Hematopoietic multipotent progenitor cell treated with erythropoietin and hydrocortisone succinate and interleukin-3 and kit ligand, for 15 days (in vitro differentiated cells): ENCODE results near the gene SLC12A8.

Experiments used
- DNase-seq: peaks from one replicate; pipeline ENCODE4 v3.0.0-alpha.2; 2015; ENCODE audit warnings: low spot score

The SLC12A8 gene

DNA sequence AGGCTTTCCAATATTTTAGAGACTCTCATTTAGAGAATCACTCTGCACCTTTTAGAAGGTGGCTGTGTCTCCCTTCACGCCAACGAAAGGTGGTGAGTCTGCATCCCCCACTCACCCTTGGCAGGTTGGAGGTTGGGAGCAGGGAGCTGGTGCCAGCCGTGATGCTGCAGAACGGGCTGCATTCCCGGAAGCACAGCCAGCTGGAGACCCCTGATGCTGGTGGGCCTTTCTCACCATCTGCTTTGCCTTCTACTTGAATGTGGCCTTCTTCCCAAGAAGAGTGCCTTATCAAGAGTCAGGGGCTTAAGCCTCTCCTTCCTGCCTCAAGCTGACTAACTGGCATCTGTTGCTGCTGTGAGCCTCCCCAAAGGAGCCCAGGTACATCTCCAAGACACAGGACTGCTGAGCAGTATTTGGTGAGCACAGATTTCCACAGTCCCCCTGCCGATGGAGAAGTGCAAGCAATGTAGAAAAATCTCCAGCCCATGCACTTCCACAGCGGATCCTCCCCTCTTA, 139.1 kb downstream of the SLC12A8 start:
- DNase-seq, result no peak

DNA sequence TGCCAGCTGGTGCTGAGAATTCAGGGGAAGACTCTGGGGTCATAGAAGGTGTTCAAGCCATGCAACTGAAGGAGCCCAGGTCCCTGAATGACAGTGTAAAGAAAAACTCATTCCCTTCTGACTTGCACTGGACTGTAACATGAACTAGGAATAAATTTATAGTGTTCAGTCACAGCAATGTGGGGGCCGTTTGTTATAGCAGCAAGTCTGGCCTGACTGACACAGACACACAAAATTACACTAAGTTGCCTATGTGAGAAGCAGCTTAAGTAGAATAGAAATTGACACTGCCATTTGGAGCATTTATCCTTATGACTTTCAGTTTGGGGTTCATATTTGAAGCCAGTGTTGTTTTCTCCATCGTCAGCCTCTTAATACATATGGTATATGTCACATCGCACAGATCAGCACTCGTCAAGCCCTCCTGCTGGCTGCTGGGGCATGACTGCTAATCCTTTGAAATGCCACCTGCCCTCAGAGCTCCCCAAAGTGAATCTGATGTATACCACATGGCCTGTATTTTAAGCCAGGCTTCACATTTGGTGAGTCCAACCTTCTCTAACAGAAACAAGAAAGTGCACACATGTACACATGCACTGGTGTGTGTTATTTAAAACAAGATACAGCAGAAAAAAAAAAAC, 139.7 kb downstream of the SLC12A8 start:
- no peak for DNase-seq

GRCh38 chr3:125072301-125072700, 140.2 kb downstream of the SLC12A8 start:
- DNase-seq, result no peak

- no peak for DNase-seq
Observed at GRCh38 chr3:125069968-125070745, 142.4 kb downstream of the SLC12A8 start.

DNA sequence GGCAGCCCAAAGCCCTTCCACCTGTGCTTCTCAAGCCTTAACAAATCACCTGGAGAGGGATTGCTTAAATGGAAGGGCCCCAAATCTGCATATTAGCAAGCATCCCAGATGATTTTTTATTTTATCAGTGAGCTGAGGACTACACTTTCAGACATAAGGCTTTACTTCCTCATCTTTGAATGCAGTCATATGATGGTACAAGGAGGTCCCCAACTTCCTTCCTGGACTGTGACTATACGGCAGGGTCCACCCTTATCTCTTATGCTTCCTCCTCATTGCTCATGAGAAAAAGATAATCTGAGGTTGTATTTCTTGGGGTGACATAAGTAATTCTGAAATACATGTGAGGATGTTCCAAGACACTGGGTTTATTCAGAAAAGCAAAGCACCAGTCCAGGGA, 143.1 kb downstream of the SLC12A8 start:
- DNase-seq, result no peak

- no peak for DNase-seq
Observed at GRCh38 chr3:125068265-125068664, 144.3 kb downstream of the SLC12A8 start.

- DNase-seq, result no peak
Observed at GRCh38 chr3:125067225-125067624, 145.3 kb downstream of the SLC12A8 start.

DNA sequence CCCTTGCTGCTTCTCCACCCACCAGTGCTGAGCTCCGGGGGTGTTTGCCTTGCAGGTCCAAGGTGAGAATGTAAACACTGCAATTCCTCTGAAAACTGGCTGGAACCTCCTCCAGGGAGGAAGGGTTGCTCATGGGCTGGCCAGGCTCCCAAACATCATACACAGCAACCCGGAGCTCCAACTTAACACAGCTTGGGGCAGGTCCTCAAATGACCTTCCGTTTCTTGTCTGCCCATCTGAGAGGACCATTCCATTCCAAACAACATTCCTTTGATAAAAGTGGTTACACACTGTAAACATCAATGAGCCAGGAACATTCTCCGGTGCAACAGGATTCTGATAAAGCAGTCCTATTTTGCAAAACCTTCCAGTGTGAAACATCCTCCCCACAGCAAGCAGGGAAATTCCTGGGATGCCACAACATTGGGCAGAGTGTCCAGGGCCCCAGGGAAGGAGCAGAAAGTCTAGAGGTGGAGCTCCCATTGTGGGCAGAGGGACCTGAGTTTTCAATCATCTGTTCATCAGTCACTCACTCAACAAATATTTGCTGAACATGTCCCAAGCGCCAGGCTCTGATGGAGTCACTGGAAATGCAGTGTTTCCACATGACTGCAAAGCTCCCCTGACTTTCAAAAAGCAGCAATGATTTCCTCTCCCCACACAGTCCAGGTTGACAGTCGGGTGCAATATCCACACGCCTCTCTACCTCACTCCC, 149.5 kb downstream of the SLC12A8 start:
- DNase-seq, result no peak

GRCh38 chr3:125061646-125062045, 150.9 kb downstream of the SLC12A8 start:
- DNase-seq, result no peak

GRCh38 chr3:125061170-125061569, 151.4 kb downstream of the SLC12A8 start:
- DNase-seq, result no peak

DNA sequence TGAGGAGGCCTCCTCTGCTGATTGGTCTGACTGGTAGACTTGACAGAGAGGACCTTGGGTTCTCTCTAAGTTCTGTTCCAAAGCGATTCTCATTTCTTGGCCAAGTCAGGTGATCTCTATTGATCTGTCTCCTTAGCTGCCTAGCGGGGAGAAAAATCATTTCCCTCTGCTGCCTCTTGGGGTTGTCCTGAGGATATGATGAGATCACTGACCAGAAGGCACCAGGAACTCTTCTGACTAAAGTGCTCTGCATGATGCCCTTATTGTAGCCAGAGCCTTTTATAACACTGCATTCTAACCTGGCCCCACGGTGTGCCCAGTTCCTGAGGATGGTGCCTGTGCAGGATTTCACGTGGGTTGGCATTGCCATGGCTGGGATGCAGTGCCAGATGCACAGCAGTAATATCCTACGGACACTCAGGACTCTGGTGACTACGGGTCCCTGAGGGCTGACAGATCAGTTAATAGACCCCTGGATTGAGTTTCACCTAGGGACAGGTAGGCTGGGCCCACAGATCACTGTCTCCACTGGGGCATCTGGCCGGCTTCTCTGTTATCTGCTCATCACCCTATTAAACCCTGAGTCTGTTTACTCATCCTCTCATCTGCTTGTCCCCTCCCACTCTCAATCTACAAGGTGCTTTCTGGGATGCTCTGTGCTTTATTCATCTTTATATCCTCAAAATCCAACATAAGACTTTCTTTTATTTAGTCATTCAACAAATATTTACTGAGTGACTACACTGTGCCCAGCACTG, 152.9 kb downstream of the SLC12A8 start:
- no peak for DNase-seq

- no peak for DNase-seq
Observed at GRCh38 chr3:125058959-125059358, 153.6 kb downstream of the SLC12A8 start.

- DNase-seq, result no peak
Observed at GRCh38 chr3:125058529-125058928, 154.0 kb downstream of the SLC12A8 start.

DNA sequence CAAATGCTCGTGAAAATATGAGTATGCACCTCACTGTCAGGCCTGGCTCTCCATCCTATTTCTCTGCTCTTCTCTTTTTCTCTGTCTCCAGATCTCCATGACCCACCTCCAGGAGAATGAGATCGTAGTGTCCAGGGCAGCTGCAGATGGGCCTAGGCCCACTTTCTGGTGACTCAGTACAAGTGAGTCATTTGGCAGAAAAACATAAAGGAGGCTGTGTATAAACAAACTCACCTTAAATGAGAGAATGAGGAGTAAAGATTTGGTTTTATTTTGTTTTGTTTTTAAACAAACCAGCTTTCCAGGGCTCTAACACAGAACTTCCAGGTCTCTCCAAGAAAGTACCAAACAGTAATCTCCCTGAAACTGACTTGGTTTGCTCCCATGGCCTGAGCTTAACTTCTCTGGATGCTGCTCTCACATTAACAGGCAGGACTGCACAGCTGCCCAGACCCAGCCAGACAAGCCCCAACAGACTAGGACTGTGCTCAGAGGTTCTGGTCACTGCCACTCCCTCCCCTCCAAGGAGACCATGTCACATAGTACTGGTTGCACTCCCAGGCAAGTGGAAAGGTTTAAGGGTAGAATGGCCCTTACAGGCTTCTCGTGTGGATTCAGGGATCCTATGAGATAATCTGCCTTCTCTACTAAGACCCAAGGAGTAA, 155.2 kb downstream of the SLC12A8 start:
- DNase-seq, result no peak

GRCh38 chr3:125055913-125056745, 156.4 kb downstream of the SLC12A8 start, which contains the start of gene HEG1:
Gene HEG1, minus strand, starts transcription at chr3:125055997. Its CDS starts 107 bp downstream, at chr3:125055890.
- DNase-seq, result peak; percentile 5

DNA sequence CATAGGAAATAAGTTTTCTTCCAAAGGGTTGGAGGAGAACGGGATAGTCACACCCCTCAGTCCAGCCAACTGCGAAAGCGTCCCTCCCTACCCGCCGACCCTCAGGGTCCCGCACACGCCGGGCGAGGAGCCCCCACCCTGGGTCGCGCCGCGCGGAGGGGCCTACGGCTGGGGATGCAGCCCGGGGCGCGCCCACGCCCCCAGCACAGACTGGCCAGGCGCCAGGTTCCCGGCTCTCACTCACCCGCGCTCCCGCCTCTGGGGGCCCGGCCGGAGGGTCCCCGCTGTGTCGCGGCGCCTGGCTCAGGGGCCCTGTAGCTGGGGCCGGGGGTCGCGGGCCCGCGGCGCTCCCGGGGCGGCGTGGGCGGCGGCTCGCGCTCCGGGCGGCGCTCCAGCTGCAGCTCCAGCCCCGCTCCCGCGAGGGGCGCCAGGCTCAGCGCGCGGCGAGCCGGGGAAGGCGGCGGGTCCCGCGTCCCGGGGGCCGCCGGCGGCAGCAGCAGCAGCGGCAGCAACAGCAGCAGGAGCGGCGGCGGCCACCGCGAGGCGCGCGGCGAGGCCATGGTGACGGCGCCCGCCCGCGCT, 157.1 kb downstream of the SLC12A8 start:
- no peak for DNase-seq

DNA sequence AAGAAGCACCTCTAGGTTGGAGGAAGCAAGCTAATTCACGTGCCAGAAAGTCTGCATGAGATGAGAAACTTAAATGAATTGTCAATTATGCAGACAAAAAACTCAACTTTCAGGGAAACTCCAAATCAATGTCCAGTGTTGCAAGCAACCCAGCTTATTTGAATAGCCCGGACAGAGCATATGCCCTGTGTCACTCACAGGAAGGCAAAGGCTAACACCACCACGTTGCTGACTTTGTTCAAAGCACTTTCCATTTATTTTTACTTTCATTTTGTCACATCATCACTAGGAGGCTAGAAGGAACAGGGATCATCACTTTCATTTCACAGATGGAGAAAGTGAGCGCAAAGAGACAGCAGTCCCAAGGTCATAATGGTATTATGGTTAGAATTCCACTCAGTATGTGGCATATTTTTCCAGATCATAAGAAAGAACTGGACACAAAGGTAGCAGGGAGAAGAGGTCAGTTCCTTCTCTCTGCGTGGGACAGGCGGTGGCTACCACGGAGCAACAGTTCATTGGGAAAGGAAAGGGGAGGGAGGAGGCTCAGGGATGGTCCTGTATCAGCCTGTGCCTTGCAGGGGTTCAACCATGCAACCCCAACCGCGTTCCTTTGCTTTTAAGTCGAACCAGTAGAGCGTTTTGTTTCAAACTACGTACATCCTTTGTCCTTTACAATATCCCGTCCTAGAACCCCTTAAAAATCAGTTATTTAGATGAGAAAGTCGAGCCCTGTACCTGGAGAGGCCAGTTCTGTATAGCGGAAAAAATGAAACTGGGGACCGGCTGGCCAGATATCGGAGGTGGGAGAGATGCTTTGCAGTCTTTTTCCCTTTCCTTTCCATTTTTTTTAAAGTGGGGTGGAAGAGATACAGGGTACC, 157.9 kb downstream of the SLC12A8 start:
- DNase-seq, result no peak

DNA sequence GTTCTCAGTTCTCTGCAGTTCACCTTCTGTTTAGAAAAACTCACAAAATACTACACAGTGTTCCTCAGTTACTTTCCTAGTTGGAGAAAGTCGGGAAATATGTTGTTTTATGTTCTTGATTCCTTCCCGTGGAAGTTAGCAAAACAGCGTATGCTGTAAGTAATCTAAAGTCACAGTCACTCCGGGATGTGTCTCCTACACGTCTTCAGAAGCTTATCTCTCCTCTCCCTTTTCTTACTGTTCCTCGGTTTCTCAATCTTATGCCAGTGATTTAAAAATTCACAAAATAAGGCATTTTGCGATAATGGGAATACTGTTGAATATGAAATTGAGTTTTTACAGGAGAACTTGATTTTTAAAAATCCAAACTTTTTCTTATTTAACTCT, 158.5 kb downstream of the SLC12A8 start:
- DNase-seq, result no peak

GRCh38 chr3:125053304-125053699, 159.2 kb downstream of the SLC12A8 start:
- no peak for DNase-seq
